ENCODE results near the gene SLC4A1.
"Not testable (repeated sequence)": the region's sequence is repeated elsewhere in the genome, so short reads cannot be mapped to it uniquely, and the experiment has no call there.

Gene SLC4A1

GRCh38 chr17:44255915-44256314, 12.0 kb downstream of the SLC4A1 start:
- FAIRE-seq = no peak

- FAIRE-seq = no peak
Measured at GRCh38 chr17:44254361-44255095, 13.4 kb downstream of the SLC4A1 start.

GRCh38 chr17:44253006-44253405, 14.9 kb downstream of the SLC4A1 start:
- no peak for FAIRE-seq

GRCh38 chr17:44251062-44251461, 16.9 kb downstream of the SLC4A1 start:
- FAIRE-seq = no peak

- no peak for FAIRE-seq
Measured at GRCh38 chr17:44249501-44250246, 18.3 kb downstream of the SLC4A1 start.

GRCh38 chr17:44247876-44248736, 19.8 kb downstream of the SLC4A1 start:
- no peak for FAIRE-seq

GRCh38 chr17:44247440-44247841, 20.5 kb downstream of the SLC4A1 start:
- FAIRE-seq = no peak

GRCh38 chr17:44241106-44241624, 26.8 kb downstream of the SLC4A1 start:
- FAIRE-seq = no peak

GRCh38 chr17:44237886-44238285, 30.0 kb downstream of the SLC4A1 start:
- not testable (repeated sequence) for FAIRE-seq

GRCh38 chr17:44236444-44236991, 31.4 kb downstream of the SLC4A1 start:
- FAIRE-seq = no peak

- no peak for FAIRE-seq
Measured at GRCh38 chr17:44235583-44235936, 32.4 kb downstream of the SLC4A1 start.

- no peak for FAIRE-seq
Measured at GRCh38 chr17:44233582-44233981, 34.4 kb downstream of the SLC4A1 start.

GRCh38 chr17:44232061-44232460, 35.9 kb downstream of the SLC4A1 start:
- FAIRE-seq = no peak

GRCh38 chr17:44230140-44230539, 37.8 kb downstream of the SLC4A1 start:
- FAIRE-seq = no peak

GRCh38 chr17:44229090-44229489, 38.8 kb downstream of the SLC4A1 start:
- no peak for FAIRE-seq

- no peak for FAIRE-seq
Measured at GRCh38 chr17:44223541-44224071, 44.3 kb downstream of the SLC4A1 start.

- no peak for FAIRE-seq
Measured at GRCh38 chr17:44222112-44222869, 45.6 kb downstream of the SLC4A1 start.

- no peak for FAIRE-seq
Measured at GRCh38 chr17:44221862-44222111, 46.1 kb downstream of the SLC4A1 start.

GRCh38 chr17:44221084-44221861, 46.7 kb downstream of the SLC4A1 start:
- FAIRE-seq = no peak

GRCh38 chr17:44220213-44221083, 47.5 kb downstream of the SLC4A1 start:
- FAIRE-seq = no peak
